Activated CD4-positive, CD25-positive, alpha-beta regulatory T cell treated with anti-CD3 and anti-CD28 coated beads, Interleukin-2, amount 50 U/mL, for 72 hours (primary cell): ENCODE results near the gene BAIAP2L1.

ENCODE experiments used
- DNase-seq: peaks from one replicate; pipeline ENCODE4 v3.0.0; 2021

BAIAP2L1 gene

GRCh38 chr7:98289333-98289875 is 111.5 kb downstream of the BAIAP2L1 start:
- DNase-seq = no peak

- DNase-seq = no peak
These were observed 112.6 kb downstream of the BAIAP2L1 start for GRCh38 chr7:98288064-98288823.

- no peak for DNase-seq
These were observed 113.4 kb downstream of the BAIAP2L1 start for GRCh38 chr7:98287486-98287959.

GRCh38 chr7:98286701-98287485 is 114.0 kb downstream of the BAIAP2L1 start:
- no peak for DNase-seq

GRCh38 chr7:98286093-98286539 is 114.8 kb downstream of the BAIAP2L1 start:
- no peak for DNase-seq

- no peak for DNase-seq
These were observed 115.5 kb downstream of the BAIAP2L1 start for GRCh38 chr7:98285157-98286092.

- DNase-seq = no peak
These were observed 116.4 kb downstream of the BAIAP2L1 start for GRCh38 chr7:98284335-98285036.

- no peak for DNase-seq
These were observed 117.0 kb downstream of the BAIAP2L1 start for GRCh38 chr7:98283887-98284222.

GRCh38 chr7:98283127-98283886 is 117.6 kb downstream of the BAIAP2L1 start:
- no peak for DNase-seq

GRCh38 chr7:98282703-98283102 is 118.2 kb downstream of the BAIAP2L1 start:
- no peak for DNase-seq

- no peak for DNase-seq
These were observed 118.9 kb downstream of the BAIAP2L1 start for GRCh38 chr7:98281757-98282606.

GRCh38 chr7:98280791-98281756 is 119.8 kb downstream of the BAIAP2L1 start, which contains the start of gene BRI3:
Gene BRI3, plus strand, starts transcription at chr7:98281686. Its CDS starts 110 bp downstream, at chr7:98281796.
- peak; percentile 87 for DNase-seq

- DNase-seq = no peak
These were observed 120.6 kb downstream of the BAIAP2L1 start for GRCh38 chr7:98280296-98280695.

- DNase-seq = no peak
These were observed 122.0 kb downstream of the BAIAP2L1 start for GRCh38 chr7:98278936-98279335.

GRCh38 chr7:98278408-98278807 is 122.5 kb downstream of the BAIAP2L1 start:
- DNase-seq = no peak

- DNase-seq = no peak
These were observed 124.6 kb downstream of the BAIAP2L1 start for GRCh38 chr7:98276241-98276761.

- no peak for DNase-seq
These were observed 133.6 kb downstream of the BAIAP2L1 start for GRCh38 chr7:98267303-98267702.

GRCh38 chr7:98266840-98267239 is 134.1 kb downstream of the BAIAP2L1 start:
- DNase-seq = no peak

- DNase-seq = no peak
These were observed 135.0 kb downstream of the BAIAP2L1 start for GRCh38 chr7:98265841-98266271.
